ENCODE data around the gene NACA2.

The NACA2 gene

DNA sequence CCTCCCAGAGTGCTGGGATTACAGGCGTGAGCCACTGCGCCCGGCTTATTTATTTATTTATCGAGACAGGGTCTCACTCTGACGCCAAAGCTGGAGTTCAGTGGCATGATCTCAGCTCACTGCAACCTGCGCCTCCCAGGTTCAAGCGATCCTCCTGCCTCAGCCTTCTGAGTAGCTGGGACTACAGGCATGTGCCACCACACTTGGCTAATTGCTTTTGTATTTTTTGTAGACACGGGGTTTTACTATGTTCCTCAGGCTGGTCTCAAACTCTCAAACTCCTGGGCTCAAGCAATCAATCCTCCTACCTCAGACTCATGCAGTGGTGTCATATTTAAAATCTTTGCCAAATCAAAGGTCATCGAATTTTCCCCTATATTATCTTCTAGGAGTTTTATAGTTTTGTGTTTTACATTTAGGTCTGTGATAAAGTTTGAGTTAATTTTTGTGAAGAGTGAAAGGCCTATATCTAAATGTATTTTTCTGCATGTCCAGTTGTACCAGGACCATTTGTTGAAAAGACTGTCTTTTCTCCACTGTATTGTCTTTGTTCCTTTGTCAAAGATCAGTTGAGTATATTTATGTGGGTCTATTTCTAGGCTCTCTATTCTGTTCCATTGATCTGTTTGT lies 47.1 kb downstream of the NACA2 start:
- no peak for DNase-seq

- no peak for DNase-seq
Measured at GRCh38 chr17:61542027-61542426, 49.0 kb downstream of the NACA2 start.

DNA sequence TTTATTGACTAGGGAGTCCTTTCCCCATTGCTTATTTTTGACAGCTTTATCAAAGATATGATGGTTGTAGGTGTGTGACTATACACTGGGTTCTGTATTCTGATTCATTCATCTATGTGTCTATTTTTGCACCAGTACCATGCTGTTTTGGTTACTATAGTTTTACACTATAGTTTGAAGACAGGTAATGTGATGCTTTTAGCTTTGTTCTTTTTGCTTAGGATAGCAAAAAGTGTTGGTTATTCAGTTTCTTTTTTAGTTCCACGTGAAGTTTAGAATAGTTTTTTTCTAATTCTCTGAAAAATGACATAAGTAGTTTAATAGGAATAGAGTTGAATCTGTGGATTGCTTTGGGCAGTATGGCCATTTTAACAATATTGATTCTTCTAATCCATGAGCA lies 50.1 kb downstream of the NACA2 start:
- no peak for DNase-seq

Data from stimulated activated naive CD4-positive, alpha-beta T cell treated with Interleukin-2 at 50 U/mL for 16 hours (primary cell).